Measurements from ENCODE around the gene ANKFN1.

Gene ANKFN1

GRCh38 chr17:56157845-56158244 lies 4.6 kb downstream of the ANKFN1 start:
- DNase-seq (ENCODE audit: low read depth) = no peak
- H3K4me3 ChIP-seq (ENCODE audit: control insufficient read depth, low read depth, low read length) = no peak overlapping the region
- TF ChIP-seq, protein P1, sequence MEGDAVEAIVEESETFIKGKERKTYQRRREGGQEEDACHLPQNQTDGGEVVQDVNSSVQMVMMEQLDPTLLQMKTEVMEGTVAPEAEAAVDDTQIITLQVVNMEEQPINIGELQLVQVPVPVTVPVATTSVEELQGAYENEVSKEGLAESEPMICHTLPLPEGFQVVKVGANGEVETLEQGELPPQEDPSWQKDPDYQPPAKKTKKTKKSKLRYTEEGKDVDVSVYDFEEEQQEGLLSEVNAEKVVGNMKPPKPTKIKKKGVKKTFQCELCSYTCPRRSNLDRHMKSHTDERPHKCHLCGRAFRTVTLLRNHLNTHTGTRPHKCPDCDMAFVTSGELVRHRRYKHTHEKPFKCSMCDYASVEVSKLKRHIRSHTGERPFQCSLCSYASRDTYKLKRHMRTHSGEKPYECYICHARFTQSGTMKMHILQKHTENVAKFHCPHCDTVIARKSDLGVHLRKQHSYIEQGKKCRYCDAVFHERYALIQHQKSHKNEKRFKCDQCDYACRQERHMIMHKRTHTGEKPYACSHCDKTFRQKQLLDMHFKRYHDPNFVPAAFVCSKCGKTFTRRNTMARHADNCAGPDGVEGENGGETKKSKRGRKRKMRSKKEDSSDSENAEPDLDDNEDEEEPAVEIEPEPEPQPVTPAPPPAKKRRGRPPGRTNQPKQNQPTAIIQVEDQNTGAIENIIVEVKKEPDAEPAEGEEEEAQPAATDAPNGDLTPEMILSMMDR (IDR thresholded peaks at IDR 0.05; ENCODE audit: control insufficient read depth, insufficient read depth, low read depth, low read length, missing control alignments) = no peak

- H3K4me3 ChIP-seq (ENCODE audit: control insufficient read depth, low read depth, low read length) = no peak overlapping the region
- no peak for DNase-seq (ENCODE audit: low read depth)
Observed at GRCh38 chr17:56158344-56158743, 5.1 kb downstream of the ANKFN1 start.

GRCh38 chr17:56158915-56159825 lies 5.9 kb downstream of the ANKFN1 start:
- no peak overlapping the region for H3K4me3 ChIP-seq (ENCODE audit: control insufficient read depth, low read depth, low read length)
- DNase-seq (ENCODE audit: low read depth) = no peak
- TF ChIP-seq, protein P1 (IDR thresholded peaks at IDR 0.05; ENCODE audit: control insufficient read depth, insufficient read depth, low read depth, low read length, missing control alignments) = no peak

More at GRCh38 chr17:56158344-56158743, 5.1 kb downstream of the ANKFN1 start:
- TF ChIP-seq, protein P1 (IDR thresholded peaks at IDR 0.05; ENCODE audit: control insufficient read depth, insufficient read depth, low read depth, low read length, missing control alignments) = no peak

DNA sequence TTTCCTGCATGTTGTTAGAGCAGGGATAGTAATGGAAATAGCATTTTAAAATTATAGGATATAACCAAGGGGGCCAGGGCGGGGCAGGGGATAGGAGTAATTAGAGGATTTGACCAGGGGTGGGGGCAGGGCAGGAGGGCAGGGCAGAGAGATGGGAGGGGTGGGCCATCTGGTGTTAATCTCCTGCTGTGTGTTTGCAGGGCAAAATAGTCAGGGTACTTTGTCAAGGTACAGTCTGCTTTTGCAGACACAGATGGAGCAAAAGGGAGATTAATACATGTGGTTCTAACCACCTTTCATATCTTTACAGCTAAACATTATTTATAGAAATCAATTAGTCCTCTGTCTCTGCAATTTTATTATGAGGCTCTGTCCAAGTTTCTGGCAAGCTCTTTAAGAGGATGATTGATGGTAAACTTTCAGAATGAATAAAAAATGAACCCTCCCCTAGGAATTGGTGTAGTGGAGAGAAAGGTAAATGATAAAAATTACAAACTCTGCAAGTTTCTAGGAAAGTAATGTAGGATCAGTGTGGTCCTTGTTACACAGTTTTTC lies 6.6 kb downstream of the ANKFN1 start:
- DNase-seq (ENCODE audit: low read depth) = no peak
- TF ChIP-seq, protein P1 (IDR thresholded peaks at IDR 0.05; ENCODE audit: control insufficient read depth, insufficient read depth, low read depth, low read length, missing control alignments) = no peak
- no peak overlapping the region for H3K4me3 ChIP-seq (ENCODE audit: control insufficient read depth, low read depth, low read length)

DNA sequence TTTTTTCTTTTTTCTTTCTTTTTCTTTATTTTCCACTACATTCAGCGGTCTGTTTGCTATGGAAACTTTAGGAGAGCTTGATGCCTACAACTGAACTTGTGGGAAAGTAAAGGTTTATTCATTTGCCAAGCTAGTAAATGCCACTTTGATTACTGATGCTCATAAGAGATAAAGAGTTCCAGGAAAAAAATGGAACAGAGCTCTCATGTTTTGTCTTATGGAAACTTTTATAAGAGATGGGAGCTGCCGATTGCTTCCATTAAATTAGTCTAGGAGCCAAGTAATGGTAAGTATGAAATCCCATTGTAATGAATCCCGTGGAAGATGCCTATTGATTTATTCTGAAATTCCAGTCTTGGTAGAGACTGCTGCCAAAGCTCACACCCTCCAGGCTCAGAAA lies 7.1 kb downstream of the ANKFN1 start:
- H3K4me3 ChIP-seq (ENCODE audit: control insufficient read depth, low read depth, low read length) = no peak overlapping the region
- DNase-seq (ENCODE audit: low read depth) = no peak
- TF ChIP-seq, protein P1 (IDR thresholded peaks at IDR 0.05; ENCODE audit: control insufficient read depth, insufficient read depth, low read depth, low read length, missing control alignments) = no peak

DNA sequence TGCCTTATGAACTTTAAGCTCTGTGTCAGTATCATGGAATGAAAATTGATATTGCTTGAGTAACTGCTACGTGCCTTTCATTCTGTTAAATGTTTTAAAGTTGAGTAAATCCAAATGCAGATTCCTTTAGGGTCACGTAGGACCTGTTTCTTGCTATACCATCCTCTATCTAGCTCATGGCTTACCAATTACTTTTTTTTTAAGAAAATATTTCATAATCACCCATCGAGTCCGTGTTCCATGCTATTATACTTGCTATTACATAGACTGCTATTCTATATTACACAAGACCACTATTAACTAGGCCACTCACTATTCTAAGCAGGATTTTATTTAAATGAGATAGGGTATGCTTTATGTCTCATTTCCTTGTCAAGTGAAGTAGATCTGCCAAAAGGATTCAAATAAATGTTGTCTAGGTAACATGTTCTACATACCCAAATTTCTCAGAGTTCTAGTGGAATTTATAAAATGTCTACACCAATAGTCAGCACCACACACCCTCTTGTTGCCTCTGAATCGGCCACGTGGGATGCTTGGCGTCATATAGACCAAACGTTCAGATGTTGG lies 11.9 kb downstream of the ANKFN1 start:
- TF ChIP-seq, protein P1 (IDR thresholded peaks at IDR 0.05; ENCODE audit: control insufficient read depth, insufficient read depth, low read depth, low read length, missing control alignments) = no peak
- DNase-seq (ENCODE audit: low read depth) = no peak
- H3K4me3 ChIP-seq (ENCODE audit: control insufficient read depth, low read depth, low read length) = no peak overlapping the region
